GM23248 (cell line): Measurements from ENCODE around the gene PCDHB6. TPM values are rescaled to one million over a fixed set of nuclear protein-coding genes. Genes with fewer than 3 reads are reported as not detected.
A peak's percentile ranks its signal among the peaks of the same experiment; 100 is the strongest.
"Not testable (repeated sequence)": the region's sequence is repeated elsewhere in the genome, so short reads cannot be mapped to it uniquely, and the experiment has no call there.

Source experiments
- DNase-seq: peaks from one replicate; pipeline ENCODE4 v3.0.0-alpha.2; 2015
- H2AFZ ChIP-seq: fragments of 200-600 bp; sonication (generic); 2 replicates; pipeline ENCODE4 v1.6.1; 2016; ENCODE audit warnings: antibody characterized with exemption
- H3F3A ChIP-seq: fragments of 200-600 bp; sonication (generic); 2 replicates; pipeline ENCODE4 v1.6.1; 2016; ENCODE audit warnings: mild to moderate bottlenecking, antibody characterized with exemption, mixed run types; ENCODE audit not compliant: insufficient read depth
- H3K27ac ChIP-seq: fragments of 200-600 bp; sonication (generic); 2 replicates; pipeline ENCODE4 v1.5.1; 2016; ENCODE audit warnings: mild to moderate bottlenecking
- H3K27me3 ChIP-seq: fragments of 200-600 bp; sonication (generic); replicated peaks from 2 replicates; pipeline ENCODE4 v1.6.1; 2016; ENCODE audit warnings: mild to moderate bottlenecking; ENCODE audit not compliant: insufficient read depth
- H3K36me3 ChIP-seq: fragments of 200-600 bp; sonication (generic); 2 replicates; pipeline ENCODE4 v1.6.1; 2016; ENCODE audit warnings: low read depth, mild to moderate bottlenecking
- H3K4me1 ChIP-seq: fragments of 200-600 bp; sonication (generic); 2 replicates; pipeline ENCODE4 v1.6.1; 2016; ENCODE audit warnings: mild to moderate bottlenecking; ENCODE audit not compliant: insufficient read depth
- H3K4me2 ChIP-seq: fragments of 200-600 bp; sonication (generic); one replicate; pipeline ENCODE4 v1.6.1; 2016; ENCODE audit warnings: mild to moderate bottlenecking; ENCODE audit not compliant: unreplicated experiment
- H3K4me3 ChIP-seq: fragments of 200-600 bp; sonication (generic); 2 replicates; pipeline ENCODE4 v1.5.1; 2016; ENCODE audit warnings: mild to moderate bottlenecking
- H3K79me2 ChIP-seq: fragments of 200-600 bp; sonication (generic); 2 replicates; pipeline ENCODE4 v1.6.1; 2016; ENCODE audit warnings: mild to moderate bottlenecking; ENCODE audit not compliant: insufficient read depth
- H3K9ac ChIP-seq: fragments of 200-600 bp; sonication (generic); 2 replicates; pipeline ENCODE4 v1.6.1; 2016; ENCODE audit warnings: mild to moderate bottlenecking
- H3K9me2 ChIP-seq: fragments of 200-600 bp; sonication (generic); 2 replicates; pipeline ENCODE4 v1.6.1; 2016; ENCODE audit warnings: mixed run types, mild to moderate bottlenecking, moderate library complexity; ENCODE audit not compliant: insufficient read depth
- H3K9me3 ChIP-seq: fragments of 200-600 bp; sonication (generic); one replicate; pipeline ENCODE4 v1.6.1; 2017; ENCODE audit warnings: low read depth
- H4K20me1 ChIP-seq: fragments of 200-600 bp; sonication (generic); 2 replicates; pipeline ENCODE4 v1.6.0; 2016; ENCODE audit not compliant: insufficient read depth
- EZH2 ChIP-seq: fragments of 200-600 bp; sonication (generic); IDR thresholded peaks from 2 replicates; pipeline ENCODE4 v1.6.1; 2018; ENCODE audit warnings: antibody characterized with exemption, mild to moderate bottlenecking; ENCODE audit not compliant: insufficient read depth, poor library complexity, severe bottlenecking
- EZH2phosphoT487 ChIP-seq: fragments of 200-600 bp; sonication (generic); IDR thresholded peaks from 2 replicates; pipeline ENCODE4 v1.6.1; 2018; ENCODE audit warnings: antibody characterized with exemption, moderate library complexity, mild to moderate bottlenecking, low read depth; ENCODE audit not compliant: insufficient read depth
- WGBS, 2 experiments: methylation state at CpG; one replicate each; pipeline ENCODE4 v1.1.6; 2015 to 2017; ENCODE audit warnings: low lambda C conversion rate in 2 of 2, low coverage in 1 of 2; ENCODE audit errors: missing lambda C conversion rate in 2 of 2; 5-methylcytosine and 5-hydroxymethylcytosine counted together
- in situ Hi-C: fragments of 300-500 bp; cut with MboI; formaldehyde crosslinking; loops from 2 replicates; pipeline ENCODE4 v1.15.0; 2020
- polyA plus RNA-seq: library from polyadenylated mRNA; unstranded; fragments of >200 nt; fragmentation: Nextera tagmentation; extraction: Ambion mirVana; gene quantifications from 2 replicates; pipeline ENCODE4 v1.2.1, GENCODE V29; 2016
- total RNA-seq: library from RNA; depleted of rRNA; stranded (reverse); fragments of >200 nt; shearing (Covaris generic); gene quantifications from 2 replicates; pipeline ENCODE4 v1.2.3, GENCODE V29; 2014

The PCDHB6 gene
- total and polyA plus RNA-seq, 2 experiments from 2014 or later, result 0.10 to 0.22 TPM

DNA sequence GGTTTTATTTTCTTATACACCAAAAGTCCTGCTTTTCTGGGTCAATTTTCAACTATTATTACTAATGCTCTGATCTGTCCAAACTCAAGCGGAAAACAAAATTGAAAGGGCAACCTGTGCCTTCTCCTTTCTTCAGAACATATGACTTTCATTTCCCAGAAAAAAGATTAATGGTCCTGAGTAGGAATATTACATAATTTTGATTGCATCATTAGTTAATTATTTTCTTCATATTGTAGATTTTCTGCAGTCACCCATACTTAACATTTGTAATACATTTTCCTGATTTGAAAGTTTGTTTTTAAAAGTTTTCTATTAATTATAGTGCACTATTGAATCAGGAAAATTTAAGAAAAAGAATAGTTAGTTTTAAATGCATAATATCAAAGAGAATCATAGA lies 26.1 kb downstream of the PCDHB6 start:
- in situ Hi-C loops, result no loop called here
- no peak overlapping the region for H3K27ac ChIP-seq
- H3K79me2 ChIP-seq, result no peaks in the 10 kb centered on the region
- H3K9ac ChIP-seq, result no peak overlapping the region
- no peak for TF ChIP-seq EZH2
- no peak for TF ChIP-seq EZH2phosphoT487
- no peaks in the 10 kb centered on the region for H4K20me1 ChIP-seq
- peaks cover 10% of the 10 kb centered on the region; the same call in 1 of the 2 replicates for H3K27me3 ChIP-seq
- no peak overlapping the region for H3K4me3 ChIP-seq
- no peaks in the 10 kb centered on the region for H3K9me2 ChIP-seq
- no peaks in the 10 kb centered on the region for H3K9me3 ChIP-seq
- H3K4me2 ChIP-seq, result no peak overlapping the region
- DNase-seq, result no peak
- H3K36me3 ChIP-seq, result no peaks in the 10 kb centered on the region
- no peaks in the 10 kb centered on the region for H3F3A ChIP-seq
- 25 to 28% methylated on average over 1 of the region's 1 CpG for WGBS, 2 experiments
- no peaks in the 10 kb centered on the region for H3K4me1 ChIP-seq
- no peak overlapping the region for H2AFZ ChIP-seq

DNA sequence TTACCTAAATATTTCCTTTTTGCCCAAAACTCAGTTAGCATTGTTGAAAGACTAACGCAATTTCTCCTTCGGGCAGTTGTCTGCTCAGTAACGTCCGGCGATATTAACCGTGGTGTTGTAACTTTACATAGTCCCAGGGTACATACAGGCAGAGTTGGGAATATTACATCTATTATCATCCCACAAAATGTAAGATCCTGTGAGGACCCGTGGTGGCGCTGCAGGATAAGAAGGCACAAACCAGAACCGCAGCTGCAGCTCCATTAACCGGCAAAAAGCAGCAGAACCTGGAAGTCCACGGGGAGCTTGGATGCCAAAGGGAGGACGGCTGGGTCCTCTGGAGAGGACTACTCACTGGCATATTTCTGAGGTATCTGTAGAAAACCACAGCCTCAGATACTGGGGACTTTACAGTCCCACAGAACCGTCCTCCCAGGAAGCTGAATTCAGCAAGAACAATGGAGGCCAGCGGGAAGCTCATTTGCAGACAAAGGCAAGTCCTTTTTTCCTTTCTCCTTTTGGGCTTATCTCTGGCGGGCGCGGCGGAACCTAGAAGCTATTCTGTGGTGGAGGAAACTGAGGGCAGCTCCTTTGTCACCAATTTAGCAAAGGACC lies 27.8 kb downstream of the PCDHB6 start, which contains the start of gene PCDHB8:
Gene PCDHB8, plus strand, starts transcription at position 214 of the 615 bp plus-strand sequence. Its CDS starts 245 bp downstream, at position 459.
- 31% methylated on average over 18 of the region's 18 CpGs for WGBS, 2 experiments
- H3K36me3 ChIP-seq, H3K4me1 ChIP-seq, H3K27me3 ChIP-seq, H4K20me1 ChIP-seq, H3K9ac ChIP-seq, H3K9me2 ChIP-seq, H3K9me3 ChIP-seq, in situ Hi-C loops, H3K79me2 ChIP-seq, H3K27ac ChIP-seq, H3F3A ChIP-seq: not testable (repeated sequence)
- Histone ChIP-seq H3K4me3 (peak within 1 kb of the TSS; percentile 28; the same call in 1 of the 2 replicates), H2AFZ (peak within 1 kb of the TSS; percentile 40; the same call in 1 of the 2 replicates), H3K4me2 (peak within 1 kb of the TSS; percentile 27)
- DNase-seq, result peak; percentile 64

DNA sequence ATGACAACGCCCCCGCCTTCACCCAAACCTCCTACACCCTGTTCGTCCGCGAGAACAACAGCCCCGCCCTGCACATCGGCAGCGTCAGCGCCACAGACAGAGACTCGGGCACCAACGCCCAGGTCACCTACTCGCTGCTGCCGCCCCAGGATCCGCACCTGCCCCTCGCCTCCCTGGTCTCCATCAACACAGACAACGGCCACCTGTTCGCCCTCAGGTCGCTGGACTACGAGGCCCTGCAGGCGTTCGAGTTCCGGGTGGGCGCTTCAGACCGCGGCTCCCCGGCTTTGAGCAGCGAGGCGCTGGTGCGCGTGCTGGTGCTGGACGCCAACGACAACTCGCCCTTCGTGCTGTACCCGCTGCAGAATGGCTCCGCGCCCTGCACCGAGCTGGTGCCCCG lies 29.5 kb downstream of the PCDHB6 start:
- H2AFZ ChIP-seq, H3K79me2 ChIP-seq, H3K27me3 ChIP-seq, H3K4me2 ChIP-seq, H3F3A ChIP-seq, H4K20me1 ChIP-seq, H3K9me3 ChIP-seq, in situ Hi-C loops, H3K27ac ChIP-seq, H3K4me3 ChIP-seq, H3K36me3 ChIP-seq, H3K9me2 ChIP-seq, H3K9ac ChIP-seq, H3K4me1 ChIP-seq, DNase-seq: not testable (repeated sequence)
- WGBS, 2 experiments, result 44 to 46% methylated on average over 38 of the region's 39 CpGs

DNA sequence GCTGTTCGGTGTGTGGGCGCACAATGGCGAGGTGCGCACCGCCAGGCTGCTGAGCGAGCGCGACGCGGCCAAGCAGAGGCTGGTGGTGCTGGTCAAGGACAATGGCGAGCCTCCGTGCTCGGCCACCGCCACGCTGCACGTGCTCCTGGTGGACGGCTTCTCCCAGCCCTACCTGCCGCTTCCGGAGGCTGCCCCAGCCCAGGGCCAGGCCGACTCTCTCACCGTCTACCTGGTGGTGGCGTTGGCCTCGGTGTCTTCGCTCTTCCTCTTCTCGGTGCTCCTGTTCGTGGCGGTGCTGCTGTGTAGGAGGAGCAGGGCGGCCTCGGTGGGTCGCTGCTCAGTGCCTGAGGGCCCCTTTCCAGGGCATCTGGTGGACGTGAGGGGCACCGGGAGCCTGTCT lies 30.0 kb downstream of the PCDHB6 start:
- H3K79me2 ChIP-seq, H4K20me1 ChIP-seq, H3K9me3 ChIP-seq, H3K9ac ChIP-seq, H3K36me3 ChIP-seq, H3K4me2 ChIP-seq, H3F3A ChIP-seq, H3K4me3 ChIP-seq, H3K9me2 ChIP-seq, DNase-seq, H3K27me3 ChIP-seq, H3K4me1 ChIP-seq, H3K27ac ChIP-seq, H2AFZ ChIP-seq: not testable (repeated sequence)
- WGBS, 2 experiments, result 50 to 53% methylated on average over 27 to 28 of the region's 32 CpGs
- in situ Hi-C loops, result loop anchor here (10.0 kb wide), 1 partner anchor 385 kb away; no protein-coding TSS in a partner anchor

DNA sequence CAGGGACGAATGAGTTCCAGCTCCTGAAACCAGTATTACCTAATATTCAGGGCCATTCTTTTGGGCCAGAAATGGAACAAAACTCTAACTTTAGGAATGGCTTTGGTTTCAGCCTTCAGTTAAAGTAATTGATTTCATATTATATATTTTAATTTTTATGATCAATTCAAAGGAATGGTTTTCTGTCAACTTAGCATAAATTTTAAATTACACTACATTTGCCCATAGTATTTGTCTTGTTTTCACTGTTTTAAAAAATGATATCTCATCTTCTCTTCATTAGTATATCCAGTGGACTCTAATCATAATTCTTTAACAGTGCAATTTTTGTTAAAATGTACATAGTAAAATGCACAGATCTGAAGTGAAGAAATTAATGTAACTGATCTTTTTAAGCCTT lies 30.5 kb downstream of the PCDHB6 start:
- no peak for DNase-seq
- no peak overlapping the region for H3K4me2 ChIP-seq
- H3K36me3 ChIP-seq, result no peaks in the 10 kb centered on the region
- H3K4me1 ChIP-seq, result no peaks in the 10 kb centered on the region
- H4K20me1 ChIP-seq, result no peaks in the 10 kb centered on the region
- H3K4me3 ChIP-seq, result no peak overlapping the region
- no peaks in the 10 kb centered on the region for H3K9me3 ChIP-seq
- H3K9ac ChIP-seq, result no peak overlapping the region
- H3K27me3 ChIP-seq, result peaks cover 10% of the 10 kb centered on the region; the same call in 1 of the 2 replicates
- H3K79me2 ChIP-seq, result no peaks in the 10 kb centered on the region
- 44% methylated on average over 1 of the region's 1 CpG for WGBS, 2 experiments
- no peaks in the 10 kb centered on the region for H3F3A ChIP-seq
- no peak overlapping the region for H2AFZ ChIP-seq
- no peak for TF ChIP-seq EZH2phosphoT487
- TF ChIP-seq EZH2, result no peak
- H3K27ac ChIP-seq, result no peak overlapping the region
- H3K9me2 ChIP-seq, result no peaks in the 10 kb centered on the region
- in situ Hi-C loops, result loop anchor here (10.0 kb wide), 1 partner anchor 384 kb away; no protein-coding TSS in a partner anchor
